ENCODE results near the gene ETV6.
"Not testable (repeated sequence)": the region's sequence is repeated elsewhere in the genome, so short reads cannot be mapped to it uniquely, and the experiment has no call there.

Gene ETV6

GRCh38 chr12:11668611-11669010, 19.1 kb downstream of the ETV6 start:
- no peak for DNase-seq (ENCODE audit: low spot score)

DNA sequence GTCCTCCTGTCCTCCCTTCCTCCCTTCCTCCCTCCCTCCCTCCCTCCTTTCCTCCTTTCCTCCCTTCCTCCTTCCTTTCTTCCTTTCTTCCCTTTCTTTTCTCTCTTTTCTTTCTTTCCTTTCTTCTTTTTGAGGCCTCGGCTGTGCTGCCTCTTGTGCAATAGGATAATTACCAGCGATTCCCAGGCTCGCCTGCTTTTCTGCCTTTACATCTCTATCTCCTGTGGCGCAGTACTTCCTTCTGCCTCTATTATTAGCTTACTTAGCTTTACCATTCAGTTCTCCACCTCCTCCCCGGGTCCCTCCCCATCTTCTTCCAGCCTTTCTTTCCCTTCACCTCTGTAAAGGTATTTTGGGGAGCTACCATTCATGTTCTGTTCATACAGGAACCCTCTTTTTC, 19.9 kb downstream of the ETV6 start:
- no peak for DNase-seq (ENCODE audit: low spot score)

GRCh38 chr12:11672256-11673191, 23.1 kb downstream of the ETV6 start:
- DNase-seq (ENCODE audit: low spot score), result no peak

- DNase-seq (ENCODE audit: low spot score), result no peak
Measured at GRCh38 chr12:11673666-11674461, 24.4 kb downstream of the ETV6 start.

DNA sequence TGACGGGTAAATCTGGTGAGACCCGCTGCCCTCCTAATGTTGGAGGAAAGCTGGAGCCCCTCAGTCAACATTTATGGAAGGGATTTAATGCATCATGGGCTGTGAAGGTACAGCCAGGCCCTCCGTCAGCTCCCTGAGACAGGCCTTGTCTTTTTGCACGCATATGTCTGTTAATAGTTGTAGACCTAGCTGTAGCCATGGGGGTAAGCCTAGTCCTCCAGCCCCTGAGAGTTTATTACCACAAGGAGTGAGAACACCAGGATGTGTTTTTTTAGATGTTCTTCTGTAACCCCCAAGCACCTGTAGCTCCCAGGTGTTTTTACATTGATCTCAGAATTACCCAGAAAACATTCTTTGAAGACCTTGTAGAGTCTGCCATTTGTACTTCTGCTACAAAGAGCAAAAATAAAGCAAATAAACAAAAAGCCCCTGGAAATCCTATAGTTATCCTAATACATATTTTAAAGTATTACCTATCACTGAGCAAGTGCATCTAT, 25.5 kb downstream of the ETV6 start:
- DNase-seq (ENCODE audit: low spot score), result no peak

DNA sequence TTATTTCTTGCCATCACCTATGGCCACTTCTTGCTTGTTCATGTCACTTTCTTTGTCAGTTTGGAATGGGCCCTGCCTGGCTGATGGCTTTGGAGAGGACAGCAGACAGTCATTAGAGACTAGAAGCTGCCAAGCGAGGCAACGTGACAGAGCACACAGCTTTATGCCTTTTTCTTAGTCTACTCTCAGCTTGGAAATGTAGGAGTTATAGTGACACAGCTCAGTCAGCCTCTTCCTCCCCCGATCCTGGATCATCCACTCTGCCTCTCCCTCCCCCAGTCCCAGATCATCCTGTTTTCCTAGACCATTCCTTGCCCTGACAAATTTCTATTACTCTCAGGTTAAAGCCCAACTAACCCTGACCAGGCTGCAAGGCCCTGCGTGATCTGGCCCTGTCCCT, 26.6 kb downstream of the ETV6 start:
- no peak for DNase-seq (ENCODE audit: low spot score)

DNA sequence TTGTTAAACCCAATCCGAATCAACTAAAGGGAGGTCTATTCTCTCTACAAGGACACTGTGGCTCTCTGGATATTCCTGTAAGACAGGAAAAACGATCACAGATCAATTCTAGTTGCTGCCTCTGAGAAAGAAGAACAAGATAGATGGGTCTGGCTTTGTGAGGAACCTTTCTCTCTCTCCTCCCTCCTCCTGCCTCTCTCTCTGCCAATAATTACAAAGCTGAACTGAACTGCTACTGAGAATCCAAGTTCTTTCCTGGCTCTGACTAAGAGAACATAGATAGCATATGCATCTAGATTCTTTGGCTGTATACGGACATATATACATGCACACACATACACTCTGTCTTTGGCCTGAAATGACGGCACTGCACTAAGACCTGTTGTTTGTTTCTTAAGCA, 27.6 kb downstream of the ETV6 start:
- no peak for DNase-seq (ENCODE audit: low spot score)

DNA sequence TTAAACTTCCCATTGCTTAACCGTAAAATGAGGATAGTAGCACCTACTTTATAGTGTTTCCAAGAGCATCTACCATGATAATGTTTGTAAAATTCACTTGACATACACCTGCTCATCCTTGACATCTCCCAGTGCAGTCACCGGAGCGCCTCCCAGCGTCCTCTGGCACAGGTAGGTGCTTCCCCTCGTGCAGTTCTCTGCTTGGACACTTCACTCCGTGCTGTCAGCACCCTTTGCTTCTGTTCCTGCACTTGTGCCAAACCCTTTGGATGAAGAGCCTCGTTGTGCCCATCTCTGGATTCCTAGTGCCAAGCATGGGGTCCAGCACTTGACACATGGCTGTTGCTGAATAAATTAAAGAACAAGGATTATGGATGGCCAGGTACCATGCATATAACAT, 28.3 kb downstream of the ETV6 start:
- DNase-seq (ENCODE audit: low spot score), result no peak

DNA sequence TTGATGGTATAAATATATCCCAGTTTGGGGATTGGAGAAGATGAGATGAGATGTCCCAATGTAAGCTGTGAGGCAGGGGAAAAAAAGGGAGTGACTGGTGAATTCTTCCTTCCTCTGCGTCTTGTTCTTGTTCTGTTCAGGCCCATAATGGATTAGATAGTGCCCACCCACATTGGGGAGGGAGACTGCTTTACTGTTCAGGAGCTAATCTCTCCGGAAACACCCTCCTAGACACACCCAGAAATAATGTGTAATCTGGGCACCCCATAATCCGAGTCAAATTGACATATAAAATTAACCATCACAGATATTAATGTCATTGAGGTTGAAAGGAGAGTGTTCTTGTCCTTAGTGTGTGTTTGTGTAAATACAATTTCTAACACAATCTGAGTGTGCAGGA, 29.3 kb downstream of the ETV6 start:
- DNase-seq (ENCODE audit: low spot score), result no peak

DNA sequence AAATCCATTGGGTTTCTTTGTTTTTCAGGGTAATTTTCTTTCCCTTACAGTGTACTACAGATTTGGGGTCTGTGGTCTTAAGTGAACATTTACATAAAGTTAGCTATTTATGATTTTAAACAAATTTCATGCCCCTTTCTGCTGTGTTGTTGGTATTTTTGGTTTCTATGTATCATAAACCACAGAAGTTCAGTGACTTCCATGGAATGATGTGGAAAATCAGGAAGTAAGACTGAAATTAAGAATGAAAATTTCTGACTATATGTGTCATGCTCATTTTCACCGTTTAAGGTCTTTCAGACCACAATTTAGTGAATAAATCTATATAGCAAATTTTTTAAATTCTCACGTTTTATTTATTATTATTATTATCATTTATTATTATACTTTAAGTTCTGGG, 31.7 kb downstream of the ETV6 start:
- DNase-seq (ENCODE audit: low spot score), result no peak

GRCh38 chr12:11681695-11682094, 32.2 kb downstream of the ETV6 start:
- DNase-seq (ENCODE audit: low spot score), result not testable (repeated sequence)

DNA sequence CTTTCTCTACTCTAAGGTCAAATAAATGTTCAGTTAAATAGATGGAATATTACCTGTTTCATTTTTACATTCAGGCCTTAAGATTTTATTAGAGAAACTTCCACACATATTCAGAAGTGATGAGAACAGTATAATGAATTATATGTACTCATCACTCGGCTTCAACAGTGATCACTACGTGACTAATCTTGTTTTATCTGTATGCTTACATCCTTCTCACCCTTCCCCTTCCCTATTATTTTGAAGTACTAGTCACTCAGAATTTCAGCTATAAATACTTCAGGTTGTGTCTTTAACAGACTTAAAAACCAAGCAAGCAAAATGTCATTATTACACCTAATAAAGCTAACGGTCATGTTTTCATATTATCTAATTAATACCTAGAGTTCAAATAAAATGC, 34.9 kb downstream of the ETV6 start:
- no peak for DNase-seq (ENCODE audit: low spot score)

GRCh38 chr12:11684811-11685210, 35.3 kb downstream of the ETV6 start:
- DNase-seq (ENCODE audit: low spot score), result no peak

DNA sequence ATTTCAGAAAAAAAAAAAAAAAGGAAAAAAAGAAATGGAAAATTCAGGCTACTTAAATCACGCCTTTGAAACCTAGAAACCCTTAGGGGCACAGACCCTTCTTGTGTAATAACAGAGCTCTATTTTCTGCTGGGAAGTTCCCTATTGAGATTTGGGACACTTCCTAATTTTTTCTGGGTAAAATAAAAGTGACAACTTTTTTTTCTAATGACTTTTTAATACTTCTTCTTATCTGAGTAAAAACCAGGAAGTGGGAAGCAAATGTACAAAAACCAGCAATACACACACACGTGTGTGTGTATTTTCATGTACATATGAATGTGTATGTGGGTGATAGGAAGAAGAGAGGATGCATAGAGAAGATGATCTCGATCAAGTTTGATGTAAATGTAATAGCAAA, 35.8 kb downstream of the ETV6 start:
- no peak for DNase-seq (ENCODE audit: low spot score)

DNA sequence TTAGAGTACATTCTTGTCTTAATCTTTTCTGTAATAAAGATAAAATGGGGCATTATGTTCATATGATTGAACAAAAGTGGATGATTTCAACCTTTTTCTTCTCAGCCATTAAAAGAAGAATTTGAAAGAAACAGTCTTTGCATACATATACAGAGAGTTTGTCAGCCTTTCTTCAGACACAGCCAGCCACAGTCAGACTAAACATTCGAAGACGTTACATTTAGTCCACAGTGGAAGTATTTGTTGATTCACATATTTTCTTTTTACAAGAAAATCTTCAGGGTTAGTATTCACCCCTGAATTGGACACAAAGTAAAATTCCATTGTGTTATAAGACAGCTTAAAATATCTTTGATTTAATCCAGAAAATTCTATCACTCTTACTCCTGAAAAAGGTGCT, 36.2 kb downstream of the ETV6 start:
- DNase-seq (ENCODE audit: low spot score), result no peak

DNA sequence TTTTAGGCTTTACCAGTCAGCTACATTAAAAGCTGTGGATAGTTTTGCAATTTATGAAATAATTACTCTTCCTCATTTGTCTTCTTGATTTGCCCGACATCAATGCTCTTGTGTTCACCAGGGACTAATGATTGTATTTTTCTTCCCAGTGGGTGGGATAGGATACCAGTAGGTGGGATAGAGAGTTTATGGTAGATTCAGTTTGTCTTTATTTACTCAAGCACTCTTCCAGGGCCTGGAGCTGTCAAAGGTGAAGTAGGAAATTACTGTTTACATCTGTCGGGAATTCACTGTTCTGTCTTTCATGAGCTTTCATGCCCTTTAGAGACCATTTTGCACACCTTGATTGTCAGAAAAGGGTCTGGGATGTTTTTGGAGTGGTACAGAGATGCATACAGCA, 36.6 kb downstream of the ETV6 start:
- no peak for DNase-seq (ENCODE audit: low spot score)

DNA sequence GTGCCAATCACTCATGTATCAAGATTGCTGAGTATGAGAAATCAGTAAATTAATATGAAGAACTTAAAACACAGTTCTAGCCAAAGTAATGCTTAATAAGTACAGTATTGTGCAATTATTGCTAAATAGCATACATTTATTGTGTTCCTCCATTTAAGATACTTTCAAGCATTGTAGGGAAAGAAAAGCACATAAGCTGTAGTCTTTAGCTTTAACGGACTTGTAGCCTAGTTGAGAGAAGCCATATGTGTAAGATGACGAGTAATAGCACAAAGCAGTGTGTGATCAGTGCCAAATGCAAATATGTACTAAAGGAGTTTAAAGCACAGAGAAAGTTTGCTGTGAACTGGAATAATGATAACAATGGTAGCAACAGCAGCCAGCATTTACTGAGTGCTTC, 38.1 kb downstream of the ETV6 start:
- DNase-seq (ENCODE audit: low spot score), result no peak

DNA sequence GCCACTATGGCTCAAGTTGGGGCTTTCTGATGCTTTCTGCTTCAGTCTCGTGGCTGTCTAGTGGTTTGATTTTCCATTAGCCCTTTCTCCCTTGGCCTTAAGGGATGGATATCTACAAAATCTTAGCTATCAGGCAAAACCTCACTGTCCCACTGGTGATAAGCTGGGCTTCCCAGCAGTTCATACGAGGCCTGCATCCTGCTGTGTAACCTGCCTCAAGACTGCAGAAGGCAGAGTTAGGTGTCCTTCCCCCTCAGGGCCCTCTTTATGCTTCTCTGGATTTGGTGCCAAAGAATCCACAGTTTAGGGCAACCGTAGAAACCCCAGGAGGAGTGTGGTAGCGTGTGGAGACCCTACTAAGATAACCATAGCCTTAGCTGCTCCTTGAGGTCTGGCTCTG, 38.9 kb downstream of the ETV6 start:
- no peak for DNase-seq (ENCODE audit: low spot score)

- DNase-seq (ENCODE audit: low spot score), result no peak
Measured at GRCh38 chr12:11688831-11689230, 39.4 kb downstream of the ETV6 start.

DNA sequence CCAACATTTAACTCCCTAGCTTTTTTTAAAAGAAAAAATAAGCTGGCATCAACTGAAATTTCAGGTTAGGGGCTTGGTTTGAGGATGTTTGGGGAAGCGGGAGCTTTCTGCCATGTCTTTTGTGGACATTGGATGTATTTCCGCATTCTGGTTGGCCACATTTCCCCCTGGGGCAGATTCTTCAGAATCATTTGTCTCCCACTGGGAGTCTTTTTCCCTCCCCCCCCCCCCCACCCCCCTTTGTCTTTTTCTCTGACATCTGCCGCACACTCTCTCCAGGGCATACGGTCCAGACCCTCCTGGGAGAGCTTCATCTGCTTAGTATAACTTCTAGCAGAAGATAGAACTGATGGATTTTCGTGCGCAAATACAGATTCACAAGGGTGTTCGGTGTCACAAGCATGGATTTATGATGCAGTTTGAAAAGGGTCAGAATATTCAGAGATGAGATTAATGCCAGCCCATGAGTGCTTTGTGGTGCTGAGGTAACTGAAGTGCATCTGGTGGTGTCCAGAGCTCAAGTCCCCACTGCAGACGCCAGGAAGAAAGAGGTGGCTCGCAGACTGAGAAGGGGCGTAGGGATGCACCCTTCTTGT, 40.2 kb downstream of the ETV6 start:
- DNase-seq (ENCODE audit: low spot score), result no peak

- DNase-seq (ENCODE audit: low spot score), result no peak
Measured at GRCh38 chr12:11693067-11693466, 43.6 kb downstream of the ETV6 start.

DNA sequence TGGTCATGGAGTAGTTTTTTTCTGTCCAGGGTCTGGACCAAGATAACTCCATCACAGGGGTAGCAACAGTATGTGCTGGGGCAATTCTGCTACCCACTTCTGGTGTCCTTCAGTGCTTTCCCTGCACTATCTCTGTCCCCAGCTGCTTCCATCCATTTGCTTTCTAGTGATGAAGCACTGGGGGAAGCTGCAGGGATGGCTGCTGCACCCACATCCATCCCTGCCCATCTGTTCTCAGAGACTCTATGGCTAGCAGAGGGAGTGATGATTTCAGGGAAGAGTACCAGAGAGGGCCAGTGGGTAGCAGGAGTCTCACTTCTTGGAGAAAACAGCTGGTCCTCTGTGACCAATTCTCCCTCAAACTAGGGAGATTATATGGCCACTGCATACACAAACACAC, 44.1 kb downstream of the ETV6 start:
- DNase-seq (ENCODE audit: low spot score), result no peak

GRCh38 chr12:11694528-11694927, 45.1 kb downstream of the ETV6 start:
- no peak for DNase-seq (ENCODE audit: low spot score)
